ENCODE data around the gene ZNF469.
A peak's percentile ranks its signal among the peaks of the same experiment; 100 is the strongest.

The ZNF469 gene, protein sequence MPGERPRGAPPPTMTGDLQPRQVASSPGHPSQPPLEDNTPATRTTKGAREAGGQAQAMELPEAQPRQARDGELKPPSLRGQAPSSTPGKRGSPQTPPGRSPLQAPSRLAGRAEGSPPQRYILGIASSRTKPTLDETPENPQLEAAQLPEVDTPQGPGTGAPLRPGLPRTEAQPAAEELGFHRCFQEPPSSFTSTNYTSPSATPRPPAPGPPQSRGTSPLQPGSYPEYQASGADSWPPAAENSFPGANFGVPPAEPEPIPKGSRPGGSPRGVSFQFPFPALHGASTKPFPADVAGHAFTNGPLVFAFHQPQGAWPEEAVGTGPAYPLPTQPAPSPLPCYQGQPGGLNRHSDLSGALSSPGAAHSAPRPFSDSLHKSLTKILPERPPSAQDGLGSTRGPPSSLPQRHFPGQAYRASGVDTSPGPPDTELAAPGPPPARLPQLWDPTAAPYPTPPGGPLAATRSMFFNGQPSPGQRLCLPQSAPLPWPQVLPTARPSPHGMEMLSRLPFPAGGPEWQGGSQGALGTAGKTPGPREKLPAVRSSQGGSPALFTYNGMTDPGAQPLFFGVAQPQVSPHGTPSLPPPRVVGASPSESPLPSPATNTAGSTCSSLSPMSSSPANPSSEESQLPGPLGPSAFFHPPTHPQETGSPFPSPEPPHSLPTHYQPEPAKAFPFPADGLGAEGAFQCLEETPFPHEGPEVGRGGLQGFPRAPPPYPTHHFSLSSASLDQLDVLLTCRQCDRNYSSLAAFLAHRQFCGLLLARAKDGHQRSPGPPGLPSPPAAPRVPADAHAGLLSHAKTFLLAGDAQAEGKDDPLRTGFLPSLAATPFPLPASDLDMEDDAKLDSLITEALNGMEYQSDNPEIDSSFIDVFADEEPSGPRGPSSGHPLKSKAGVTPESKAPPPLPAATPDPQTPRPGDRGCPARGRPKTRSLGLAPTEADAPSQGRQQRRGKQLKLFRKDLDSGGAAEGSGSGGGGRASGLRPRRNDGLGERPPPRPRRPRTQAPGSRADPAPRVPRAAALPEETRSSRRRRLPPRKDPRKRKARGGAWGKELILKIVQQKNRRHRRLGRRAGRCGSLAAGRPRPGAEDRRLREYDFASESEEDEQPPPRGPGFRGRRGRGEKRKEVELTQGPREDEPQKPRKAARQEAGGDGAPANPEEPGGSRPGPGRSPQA (N-terminal part only)

DNA sequence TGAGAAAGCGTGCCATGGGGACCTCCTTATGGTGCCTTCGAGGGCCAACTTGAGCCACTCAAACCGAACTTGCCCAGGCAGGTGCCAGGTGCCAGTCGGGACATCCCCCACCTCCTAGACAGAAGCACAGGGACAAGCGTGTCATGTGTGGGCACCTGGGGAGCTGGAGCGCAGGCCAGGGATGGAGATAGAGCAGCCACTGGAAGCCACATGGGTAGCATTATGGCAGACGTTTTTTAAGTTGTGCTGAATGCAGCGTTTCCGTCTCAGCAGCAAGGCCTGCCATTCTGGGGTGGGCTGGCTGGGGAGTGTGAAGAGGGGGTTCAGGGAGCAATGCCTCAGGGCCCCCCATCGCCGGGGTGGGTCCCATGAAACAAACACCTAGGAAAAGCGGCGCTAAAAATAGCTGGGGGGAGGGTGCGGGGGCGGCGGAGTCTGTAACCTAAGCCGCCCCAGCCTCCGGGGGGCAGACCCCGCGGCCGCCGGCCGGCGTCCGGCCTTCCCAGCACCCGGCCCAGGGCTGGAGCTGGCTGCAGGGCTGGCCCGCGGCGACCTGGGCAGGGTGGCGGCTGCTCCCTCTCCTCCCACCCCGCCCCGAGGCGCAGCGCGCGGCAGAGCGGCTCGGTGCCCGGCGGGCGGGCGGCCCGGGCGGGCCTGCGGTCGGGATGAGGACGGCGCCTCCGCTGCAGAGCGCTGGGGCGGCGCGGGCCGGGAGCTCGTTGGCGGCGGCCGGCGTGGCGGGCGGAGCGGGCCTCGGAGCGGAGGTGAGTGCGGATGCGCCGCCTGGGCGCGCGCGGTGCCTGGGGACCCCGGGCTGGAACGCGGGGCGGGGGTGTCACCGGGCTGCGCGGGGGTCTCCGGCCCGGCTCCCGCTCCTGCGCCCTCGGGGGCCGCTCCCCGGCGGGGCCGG, at the start of gene ZNF469:
ZNF469 (plus strand) TSS at position 469 of the 910 bp plus-strand sequence. CDS start 44,512 bp downstream, outside the sequence.
- DNase-seq (ENCODE audit: low read depth, low spot score) = peak; percentile 82

DNA sequence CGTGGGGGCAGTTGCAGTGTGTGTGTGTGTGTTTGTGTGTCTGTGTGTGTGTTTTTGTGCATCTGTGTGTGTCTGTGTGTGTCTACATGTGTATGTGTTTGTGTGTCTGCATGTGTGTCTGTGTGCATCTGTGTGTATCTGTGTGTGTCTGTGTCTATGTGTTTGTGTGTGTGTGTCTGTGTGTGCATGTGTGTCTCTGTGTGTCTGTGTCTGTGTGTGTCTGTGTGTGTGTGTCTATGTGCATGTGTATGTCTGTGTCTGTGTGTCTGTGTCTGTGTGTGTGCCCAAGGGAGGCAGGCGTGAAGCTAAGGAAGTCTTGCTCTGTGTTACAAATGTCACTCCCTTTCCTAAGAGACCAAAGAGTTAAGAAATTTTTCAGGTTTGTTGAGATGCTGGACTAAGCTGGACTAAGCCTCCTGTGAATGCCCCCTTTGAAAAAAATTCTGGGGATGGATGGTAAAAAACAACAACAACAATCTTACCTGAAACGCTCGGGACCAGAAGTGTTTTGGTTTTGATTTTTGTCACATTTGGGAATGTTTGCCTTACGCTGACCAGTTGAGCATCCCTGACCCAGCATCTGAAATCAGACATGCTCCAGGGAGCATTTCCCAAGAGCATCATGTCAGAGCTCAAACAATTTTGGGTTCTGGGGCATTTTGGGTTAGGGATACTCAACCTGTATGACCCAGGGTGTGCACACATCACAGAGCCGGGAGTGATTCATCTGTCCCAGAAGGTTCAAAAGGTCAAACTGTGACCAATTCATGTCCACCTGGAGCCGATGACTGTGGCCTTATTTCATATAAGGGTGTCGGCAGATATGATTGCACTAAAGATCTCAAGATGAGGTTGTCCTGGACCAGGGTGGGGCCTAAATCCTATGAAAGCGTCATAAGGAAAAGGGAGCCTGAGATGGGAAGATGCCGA, 48.6 kb upstream of the ZNF469 start:
- no peak for DNase-seq (ENCODE audit: low read depth, low spot score)

DNA sequence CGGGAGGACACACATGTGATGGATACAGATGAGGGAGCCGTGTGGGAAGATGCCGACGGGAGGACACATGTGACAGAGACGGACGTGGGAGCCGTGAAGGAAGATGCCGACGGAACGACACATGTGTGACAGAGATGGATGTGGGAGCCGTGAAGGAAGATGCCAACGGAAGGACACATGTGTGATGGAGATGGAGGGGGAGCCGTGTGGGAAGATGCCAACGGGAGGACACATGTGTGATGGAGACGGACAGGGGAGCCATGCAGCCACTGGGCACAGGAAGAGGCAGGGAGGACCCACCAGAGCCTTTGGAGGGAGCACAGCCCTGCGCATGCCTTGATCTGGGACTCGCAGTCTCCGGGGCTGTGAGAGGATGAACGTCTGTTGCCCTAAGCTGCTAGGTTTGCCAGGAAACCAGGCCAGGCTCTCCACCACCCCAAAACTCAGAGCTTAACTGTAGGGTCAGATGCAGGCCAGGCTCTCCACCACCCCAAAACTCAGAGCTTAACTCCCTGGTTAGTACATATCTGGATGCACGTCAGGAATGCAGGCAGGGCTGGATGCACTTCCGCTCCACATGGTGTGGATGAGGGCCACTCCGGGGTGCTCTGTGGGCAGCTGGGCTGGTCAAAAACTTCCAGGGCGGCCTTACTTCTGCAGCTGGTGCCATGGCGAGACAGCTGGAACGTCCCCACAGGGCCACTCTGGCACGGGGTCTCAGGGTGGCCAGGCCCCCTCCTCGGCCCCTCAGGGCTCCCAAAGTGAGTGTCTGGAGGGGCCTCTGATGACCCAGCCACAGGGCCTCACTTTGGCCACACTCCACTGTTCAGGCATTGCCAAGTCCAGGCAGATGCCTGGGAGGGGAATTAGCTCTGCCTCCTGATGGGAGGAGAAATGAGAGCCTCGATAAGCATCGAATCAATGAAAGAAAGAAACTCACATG, 47.7 kb upstream of the ZNF469 start:
- peak; percentile 31 for DNase-seq (ENCODE audit: low read depth, low spot score)

DNA sequence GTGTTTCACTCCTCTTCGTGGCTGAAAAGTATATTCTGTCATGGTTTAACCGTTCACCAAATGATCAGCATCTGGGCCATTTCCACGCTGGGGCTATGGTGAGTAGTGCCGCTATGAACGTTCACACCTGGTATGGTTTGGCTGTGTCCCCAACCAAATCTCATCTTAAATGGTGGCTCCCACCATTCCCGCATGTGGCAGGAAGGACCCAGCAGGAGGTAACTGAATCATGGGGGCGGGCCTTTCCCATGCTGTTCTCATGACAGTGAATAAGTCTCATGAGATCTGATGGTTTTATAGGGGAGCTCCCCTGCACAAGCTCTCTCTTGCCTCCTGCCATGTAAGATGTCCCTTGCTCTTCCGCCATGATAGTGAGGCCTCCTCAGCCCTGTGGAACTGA, 45.7 kb upstream of the ZNF469 start:
- no peak for DNase-seq (ENCODE audit: low read depth, low spot score)

DNA sequence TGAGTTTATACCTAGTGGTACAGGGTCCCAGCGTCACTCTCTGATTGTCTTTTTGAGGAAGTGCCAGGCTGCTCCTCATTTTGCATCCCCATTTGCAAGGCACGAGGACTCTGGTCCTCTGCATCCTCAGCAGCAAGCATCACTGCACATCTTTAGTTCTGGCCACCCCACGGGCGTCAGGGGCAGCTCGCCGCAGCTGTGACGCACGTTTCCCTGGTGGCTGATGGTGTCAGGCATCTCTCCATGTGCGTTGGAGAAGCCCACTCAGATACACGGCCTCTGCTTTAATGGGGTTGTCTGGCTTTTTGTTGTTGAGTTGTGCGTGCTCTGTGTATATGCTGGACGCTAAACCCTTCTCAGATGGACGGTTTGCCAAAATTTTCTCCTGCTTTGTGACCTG, 45.2 kb upstream of the ZNF469 start:
- DNase-seq (ENCODE audit: low read depth, low spot score) = no peak

DNA sequence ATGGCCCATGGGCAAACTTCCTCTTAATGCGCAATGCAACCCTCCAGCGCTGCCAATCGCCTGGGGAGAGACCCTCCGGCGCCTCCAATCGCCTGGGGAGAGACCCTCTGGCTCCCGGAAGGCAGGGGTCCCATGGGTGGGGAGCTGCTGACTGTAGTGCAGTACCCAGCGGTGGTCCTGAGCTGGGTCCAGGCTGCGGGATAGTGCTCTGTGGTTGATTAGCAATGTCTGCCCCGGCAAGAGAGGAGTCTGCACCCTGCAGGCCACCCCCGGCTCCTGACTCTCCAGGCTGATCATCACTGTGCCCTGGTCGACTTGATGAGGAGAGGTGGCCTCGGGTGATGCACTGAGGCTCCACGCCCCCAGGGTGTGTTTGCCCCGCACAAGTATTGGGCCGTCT, 44.6 kb upstream of the ZNF469 start:
- DNase-seq (ENCODE audit: low read depth, low spot score) = no peak

DNA sequence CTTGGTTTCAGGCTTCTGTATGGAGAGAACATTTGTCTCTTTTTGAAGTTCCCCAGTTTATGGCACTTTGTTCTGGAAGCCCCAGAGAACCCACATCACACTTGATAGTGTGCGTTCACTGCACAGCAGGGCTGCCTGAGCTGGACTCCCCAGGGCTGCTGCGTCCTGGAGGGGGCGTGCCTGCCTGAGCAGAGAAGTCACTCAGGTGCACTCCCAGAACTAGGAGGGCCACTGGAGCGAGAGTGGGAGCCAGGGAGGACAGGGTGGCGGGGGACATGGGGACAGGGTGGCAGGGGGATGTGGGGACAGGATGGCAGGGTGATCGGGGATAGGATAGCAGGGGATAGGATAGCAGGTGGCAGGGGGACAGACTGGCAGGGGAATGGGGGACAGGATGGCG, 43.9 kb upstream of the ZNF469 start:
- DNase-seq (ENCODE audit: low read depth, low spot score) = no peak

DNA sequence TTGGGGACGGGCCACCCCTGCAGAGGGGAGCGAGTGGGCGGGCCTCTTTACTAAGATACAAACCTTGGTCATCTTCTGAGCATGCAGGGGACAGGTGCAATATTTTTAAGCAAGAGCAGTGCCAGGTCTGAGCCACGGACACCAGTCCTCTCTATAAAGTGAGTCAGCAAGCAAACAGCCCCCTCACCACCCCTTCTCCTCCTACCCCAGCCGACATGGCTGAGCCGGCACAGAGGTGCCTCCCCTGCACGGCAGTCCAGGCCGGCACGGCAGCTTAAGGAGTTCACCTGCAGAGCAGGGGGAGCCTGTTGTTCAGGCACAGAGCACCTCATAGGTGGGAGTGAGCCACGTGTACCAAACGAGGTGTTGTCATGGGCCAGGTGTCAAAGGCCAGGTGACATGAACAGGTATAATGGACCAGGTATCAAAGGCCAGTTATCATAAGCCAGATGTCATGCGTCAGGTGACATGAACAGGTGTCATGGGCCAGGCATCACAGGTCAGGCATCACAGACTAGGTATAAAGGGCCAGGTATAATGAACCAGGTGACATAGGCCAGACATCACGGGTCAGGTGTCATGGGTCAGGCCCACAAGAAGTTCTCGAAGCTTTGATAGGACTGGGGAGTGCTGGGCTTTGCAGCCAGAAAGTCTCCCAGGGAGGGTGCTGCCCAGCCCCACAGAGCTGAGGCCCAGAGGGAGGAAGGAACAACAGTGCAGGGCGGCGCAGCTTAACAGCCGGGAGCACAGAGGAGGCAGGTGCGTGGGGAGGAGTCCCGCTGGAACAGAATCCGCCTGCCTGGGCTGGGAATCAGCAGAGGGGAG, 42.6 kb upstream of the ZNF469 start:
- DNase-seq (ENCODE audit: low read depth, low spot score) = no peak

DNA sequence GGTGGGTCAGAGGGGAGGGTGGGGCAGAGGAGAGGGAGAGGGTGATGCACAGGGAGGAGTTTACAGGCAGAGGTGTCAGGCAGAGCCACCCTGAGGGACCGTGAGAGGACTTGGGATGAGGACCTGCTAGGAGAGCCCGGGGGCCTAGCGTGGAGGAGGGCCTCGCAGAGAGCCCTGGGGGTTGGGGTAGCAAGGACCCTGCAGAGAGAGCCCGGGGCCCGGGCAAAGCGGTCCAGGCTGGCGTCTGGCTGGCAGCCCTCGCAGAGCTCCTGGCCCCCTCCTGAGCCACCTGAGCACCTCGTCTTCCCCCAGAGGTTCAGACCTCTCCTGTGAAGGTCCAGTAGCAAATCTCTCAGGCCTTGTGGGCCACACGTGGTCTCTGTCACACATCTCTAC, 42.0 kb upstream of the ZNF469 start:
- no peak for DNase-seq (ENCODE audit: low read depth, low spot score)

DNA sequence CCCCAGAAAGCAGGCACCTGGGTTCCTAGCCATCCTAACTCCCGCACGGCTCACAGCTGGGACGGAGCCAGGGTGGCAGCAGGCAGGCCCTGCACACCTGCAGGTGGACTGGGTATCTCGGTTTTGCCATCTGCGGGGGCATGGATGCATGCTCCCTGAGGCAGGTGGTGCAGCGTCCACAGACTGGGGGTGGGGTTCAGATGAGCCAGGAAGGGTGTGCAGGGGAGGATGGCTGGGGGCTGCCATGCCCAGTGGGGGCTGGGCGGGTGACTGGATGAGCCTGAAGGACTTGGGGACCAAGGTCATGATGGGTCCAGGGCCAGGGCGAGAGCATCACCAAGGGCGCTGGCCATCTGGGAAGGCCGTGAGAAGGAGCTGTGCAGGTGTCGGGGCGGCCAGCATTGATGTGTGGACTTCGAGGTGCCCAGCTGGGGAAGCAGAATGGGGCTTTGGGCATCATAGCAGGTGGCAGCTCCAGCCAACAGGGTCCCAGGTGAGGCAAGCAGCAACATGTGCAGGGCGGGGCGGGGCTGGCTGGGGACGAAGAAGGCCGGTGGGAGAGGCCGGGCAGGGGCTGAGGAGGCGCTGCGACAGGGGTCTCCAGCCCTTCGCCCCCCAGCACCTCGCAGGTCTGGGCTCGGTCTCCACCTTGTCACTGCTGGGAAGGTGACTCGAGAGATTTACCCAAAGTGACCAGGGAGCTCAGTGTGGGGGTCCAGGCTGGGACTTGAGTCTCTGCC, 41.0 kb upstream of the ZNF469 start:
- DNase-seq (ENCODE audit: low read depth, low spot score) = no peak

DNA sequence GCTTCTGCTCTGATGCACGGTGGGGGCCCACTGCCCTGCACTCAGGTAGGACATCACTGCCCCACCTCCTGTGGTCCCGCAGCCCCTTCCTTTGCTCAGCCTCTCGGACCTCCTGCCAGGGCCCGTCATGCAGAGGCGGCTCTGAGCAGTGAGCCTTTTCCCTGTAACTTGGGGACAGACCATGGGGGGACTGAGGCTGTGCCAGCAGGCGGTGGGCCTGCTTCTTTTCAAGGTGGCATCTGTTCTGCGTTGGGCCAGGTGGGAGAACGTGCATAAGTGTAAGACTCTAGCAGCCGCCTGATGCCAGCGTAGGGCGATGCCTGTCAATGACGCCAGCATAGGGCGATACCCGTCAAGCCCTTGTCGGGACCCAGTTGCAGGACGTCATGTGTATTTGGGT, 40.3 kb upstream of the ZNF469 start:
- no peak for DNase-seq (ENCODE audit: low read depth, low spot score)

DNA sequence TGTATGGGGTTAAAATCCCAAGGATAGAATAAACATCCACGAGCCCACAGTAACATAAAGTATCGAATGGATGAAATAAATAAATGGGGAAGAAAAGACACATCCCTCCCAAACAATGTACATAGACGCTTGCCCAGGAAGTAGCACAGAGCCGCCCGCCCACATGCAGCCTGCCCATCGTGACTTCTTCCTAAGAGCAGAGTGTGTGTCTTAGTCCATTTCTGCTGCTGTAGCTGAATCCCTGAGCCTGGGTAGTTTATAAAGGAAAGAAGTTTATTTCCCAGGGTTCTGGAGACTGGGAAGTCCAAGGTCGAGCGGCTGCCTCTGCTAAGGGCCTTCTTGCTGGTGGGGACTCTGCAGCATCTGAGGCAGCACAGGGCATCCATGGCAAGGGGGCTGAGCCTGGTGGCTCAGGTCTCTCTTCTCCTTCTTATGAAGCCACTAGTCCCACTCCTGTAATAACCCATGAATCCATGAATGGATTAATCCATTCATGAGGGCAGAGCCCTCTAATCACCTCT, 39.4 kb upstream of the ZNF469 start:
- no peak for DNase-seq (ENCODE audit: low read depth, low spot score)

DNA sequence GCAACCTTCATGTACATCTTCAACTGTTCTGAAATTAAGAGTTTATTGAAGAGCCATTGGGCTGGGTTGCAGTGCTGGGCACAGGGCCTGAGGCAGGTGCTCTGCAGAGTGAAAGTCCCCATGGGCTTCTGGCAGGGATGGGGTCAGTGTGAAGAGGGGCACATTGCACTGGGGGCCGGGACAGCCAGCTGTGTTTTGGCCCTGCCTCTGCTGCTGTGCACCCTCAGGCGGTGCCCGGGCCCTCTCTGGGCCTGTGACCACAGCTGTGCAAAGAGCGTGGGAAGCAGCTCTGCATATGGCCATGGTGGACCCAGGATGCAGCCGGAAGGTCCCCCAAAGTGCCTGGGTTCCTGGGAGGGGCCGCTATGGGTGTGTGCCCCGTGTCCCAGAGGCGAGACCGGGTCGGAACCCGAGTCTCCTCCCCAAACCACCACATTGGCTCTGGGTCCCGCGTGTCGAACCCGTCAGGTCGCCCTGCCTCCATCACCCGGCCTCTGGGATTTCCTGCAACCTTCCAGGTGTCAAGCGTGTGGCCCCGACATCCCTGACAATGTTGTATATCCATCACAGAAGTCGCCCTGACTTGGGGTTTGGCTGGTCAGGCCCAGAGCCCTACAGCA, 38.2 kb upstream of the ZNF469 start:
- no peak for DNase-seq (ENCODE audit: low read depth, low spot score)

DNA sequence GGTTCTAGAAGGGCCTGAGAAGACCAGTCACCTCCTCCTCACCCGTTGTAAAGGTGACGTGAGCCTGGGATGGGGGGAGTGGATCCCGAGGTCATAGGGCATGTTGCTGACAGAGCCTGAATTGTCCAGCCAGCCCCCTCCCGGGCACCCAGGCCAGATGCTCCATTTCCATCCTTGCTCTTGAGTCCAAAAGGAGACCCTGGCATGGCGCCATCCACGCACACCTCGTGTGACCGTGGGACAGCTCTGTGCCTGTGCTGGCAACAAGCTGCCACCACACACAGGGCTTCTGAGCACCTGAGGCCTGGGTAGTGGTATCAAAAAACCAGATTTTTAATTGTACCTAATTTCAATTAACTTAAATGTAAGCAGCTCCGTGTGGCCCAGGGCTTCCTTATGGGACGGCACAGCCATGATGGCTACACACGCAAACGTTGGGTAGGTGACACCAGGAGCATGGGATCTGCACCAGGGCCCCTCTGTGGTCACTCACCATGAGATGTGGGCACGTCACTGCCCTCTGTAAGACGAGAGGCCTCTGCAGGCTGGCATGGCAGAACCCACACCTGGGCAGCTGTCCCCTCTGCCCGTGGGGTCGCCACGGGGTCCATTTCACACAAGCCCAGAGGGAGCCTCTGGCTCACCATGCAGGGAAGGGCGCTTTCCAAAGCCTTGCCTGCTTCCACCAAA, 37.6 kb upstream of the ZNF469 start:
- DNase-seq (ENCODE audit: low read depth, low spot score) = no peak

DNA sequence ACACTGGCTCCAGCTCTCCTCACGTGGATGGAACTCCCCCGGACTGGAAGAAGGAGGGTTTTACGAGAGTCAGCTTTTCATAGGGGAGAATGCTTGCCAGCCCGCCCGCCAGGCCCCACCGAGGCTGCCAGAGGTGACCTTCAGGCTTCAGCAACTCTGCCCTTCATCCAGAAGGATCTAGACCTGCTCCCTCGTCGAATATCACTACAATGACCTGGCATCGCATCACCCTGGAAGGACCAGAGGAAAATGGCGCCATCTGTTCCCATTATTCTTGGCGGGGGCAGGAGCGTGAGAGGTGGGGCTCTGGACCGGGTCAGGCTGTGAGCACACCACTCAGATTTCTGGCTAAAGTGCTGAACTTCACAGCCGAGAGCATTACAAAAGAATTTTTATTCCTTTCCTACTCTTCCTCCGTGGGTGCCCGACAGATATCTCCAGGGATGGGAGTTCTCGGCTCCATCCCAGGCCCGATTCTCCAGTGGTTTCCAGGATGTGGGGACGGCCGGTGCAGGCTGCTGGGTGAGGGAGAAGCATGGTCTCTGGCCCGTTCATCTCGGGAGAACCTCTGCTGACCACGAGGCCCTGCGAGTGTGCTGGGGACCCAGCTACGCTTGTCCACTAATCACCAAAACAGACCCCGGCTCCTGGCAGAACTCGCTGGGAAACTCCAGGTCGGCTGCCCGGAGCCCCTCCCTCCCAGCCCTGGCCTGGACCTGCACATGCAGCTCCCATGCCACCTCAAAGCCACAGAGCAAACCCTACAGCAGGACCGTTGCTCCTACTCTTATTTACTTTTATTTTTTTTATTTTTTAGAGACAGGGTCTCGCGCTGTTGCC, 36.8 kb upstream of the ZNF469 start:
- DNase-seq (ENCODE audit: low read depth, low spot score) = no peak

Measured in astrocyte of the hippocampus (primary cell).